DMS114 treated with DMSO at 0.1 percent for 48 hours (cell line): Measurements from ENCODE around the gene TSSC4.
A peak's percentile ranks its signal among the peaks of the same experiment; 100 is the strongest.

Source experiments
- DNase-seq: peaks from one replicate; lab custom pipeline; 2025; ENCODE audit not compliant: unreplicated experiment; lab: John Stamatoyannopoulos, UW

Gene TSSC4

GRCh38 chr11:2431395-2431794 lies 30.8 kb downstream of the TSSC4 start:
- no peak for DNase-seq

- no peak for DNase-seq
Measured at GRCh38 chr11:2432171-2432621, 31.6 kb downstream of the TSSC4 start.

GRCh38 chr11:2432628-2433071 lies 32.1 kb downstream of the TSSC4 start:
- no peak for DNase-seq

GRCh38 chr11:2433106-2433925 lies 32.8 kb downstream of the TSSC4 start:
- DNase-seq: no peak

- DNase-seq: no peak
Measured at GRCh38 chr11:2434008-2434407, 33.5 kb downstream of the TSSC4 start.

GRCh38 chr11:2434506-2435255 lies 34.1 kb downstream of the TSSC4 start:
- DNase-seq: no peak

- DNase-seq: no peak
Measured at GRCh38 chr11:2435288-2436012, 34.9 kb downstream of the TSSC4 start.

- DNase-seq: no peak
Measured at GRCh38 chr11:2436013-2436520, 35.5 kb downstream of the TSSC4 start.

- no peak for DNase-seq
Measured at GRCh38 chr11:2436521-2437031, 36.0 kb downstream of the TSSC4 start.

- DNase-seq: no peak
Measured at GRCh38 chr11:2437516-2437915, 37.0 kb downstream of the TSSC4 start.

- DNase-seq: no peak
Measured at GRCh38 chr11:2439820-2440219, 39.3 kb downstream of the TSSC4 start.

- no peak for DNase-seq
Measured at GRCh38 chr11:2440646-2441045, 40.1 kb downstream of the TSSC4 start.

GRCh38 chr11:2441171-2441570 lies 40.6 kb downstream of the TSSC4 start:
- no peak for DNase-seq

GRCh38 chr11:2442589-2442988 lies 42.0 kb downstream of the TSSC4 start:
- DNase-seq: no peak

- DNase-seq: no peak
Measured at GRCh38 chr11:2443406-2443805, 42.9 kb downstream of the TSSC4 start.

GRCh38 chr11:2443881-2444820 lies 43.6 kb downstream of the TSSC4 start, which contains the start of gene TRPM5:
TSS of gene TRPM5 (minus strand) at chr11:2444514. CDS start at chr11:2423036, 21,478 bp downstream.
- DNase-seq: no peak

- DNase-seq: peak; percentile 11
Measured at GRCh38 chr11:2444821-2445745, 44.5 kb downstream of the TSSC4 start, which contains the start of gene KCNQ1. TSS of gene KCNQ1 (plus strand) at chr11:2445008. CDS start at chr11:2445099, 91 bp downstream.

- DNase-seq: no peak
Measured at GRCh38 chr11:2445746-2446551, 45.4 kb downstream of the TSSC4 start.
